COLO668 (cell line): ENCODE data around the gene EFCAB3.
"Not testable (repeated sequence)": the region's sequence is repeated elsewhere in the genome, so short reads cannot be mapped to it uniquely, and the experiment has no call there.

Experiments
- DNase-seq: peaks from one replicate; lab custom pipeline; 2025; ENCODE audit not compliant: unreplicated experiment; lab: John Stamatoyannopoulos, UW

Gene EFCAB3

DNA sequence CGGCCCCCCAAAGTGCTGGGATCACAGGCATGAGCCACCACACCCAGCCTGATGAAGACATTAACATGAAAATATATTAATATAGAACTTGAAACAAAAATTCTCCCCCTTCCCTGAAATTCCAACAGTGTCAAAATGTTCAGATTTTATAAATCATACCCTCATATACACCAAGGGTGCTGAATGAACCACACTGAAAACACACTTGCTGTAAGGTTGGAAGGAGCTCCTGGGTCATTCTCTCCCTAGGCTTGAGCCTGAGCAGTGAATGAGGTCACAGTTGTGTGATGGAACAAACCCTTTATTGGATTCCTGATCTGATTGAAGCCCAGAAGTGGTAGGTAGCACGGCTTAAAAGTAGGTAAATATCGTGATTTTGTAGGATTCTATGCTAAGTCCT is at the start of gene EFCAB3:
EFCAB3 (plus strand) TSS at position 301 of the 400 bp plus-strand sequence. CDS start 2,427 bp downstream, outside the sequence.
- no peak for DNase-seq

DNA sequence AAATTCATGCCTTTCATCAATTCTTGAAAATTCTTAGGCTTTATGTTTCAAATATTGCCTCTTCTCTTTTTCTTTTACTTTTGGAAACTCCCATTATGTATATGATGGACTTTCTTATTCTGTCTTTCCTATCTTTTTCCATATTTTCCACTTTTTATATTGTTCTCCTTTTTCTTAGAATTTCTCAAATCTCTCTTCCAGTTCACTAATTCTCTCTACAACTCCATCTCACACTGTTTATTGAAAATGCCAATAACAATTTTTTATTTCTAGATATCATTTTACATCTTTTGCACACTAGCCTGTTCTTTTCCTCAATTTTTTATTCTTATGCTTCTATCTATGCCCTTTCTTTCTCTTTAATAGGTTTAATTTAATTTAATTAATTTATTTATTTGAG is 43.8 kb upstream of the EFCAB3 start:
- no peak for DNase-seq

DNA sequence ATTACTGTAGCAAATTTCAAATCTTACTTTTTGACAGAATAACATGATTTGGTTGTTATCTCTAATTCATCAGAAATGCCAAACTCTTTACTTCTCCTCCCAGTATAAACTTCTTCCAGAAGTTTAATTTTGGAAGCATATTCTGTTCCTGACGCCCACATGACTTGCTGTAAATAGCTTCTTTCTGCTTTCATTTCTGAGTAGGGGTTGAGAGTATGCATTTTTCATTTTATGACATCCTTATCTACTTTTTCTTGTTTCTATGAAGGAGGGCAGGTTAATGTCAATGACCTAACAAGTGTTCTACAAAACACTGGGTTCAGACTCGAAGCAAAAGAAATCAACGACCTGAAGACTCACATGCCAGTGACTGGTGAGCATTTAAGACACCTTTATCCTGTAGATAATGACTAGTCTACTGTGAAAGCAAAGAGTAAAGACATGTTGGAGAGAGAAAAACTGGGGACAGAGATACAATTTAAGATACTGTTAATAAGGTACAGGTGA is 36.5 kb upstream of the EFCAB3 start:
- DNase-seq, result no peak

DNA sequence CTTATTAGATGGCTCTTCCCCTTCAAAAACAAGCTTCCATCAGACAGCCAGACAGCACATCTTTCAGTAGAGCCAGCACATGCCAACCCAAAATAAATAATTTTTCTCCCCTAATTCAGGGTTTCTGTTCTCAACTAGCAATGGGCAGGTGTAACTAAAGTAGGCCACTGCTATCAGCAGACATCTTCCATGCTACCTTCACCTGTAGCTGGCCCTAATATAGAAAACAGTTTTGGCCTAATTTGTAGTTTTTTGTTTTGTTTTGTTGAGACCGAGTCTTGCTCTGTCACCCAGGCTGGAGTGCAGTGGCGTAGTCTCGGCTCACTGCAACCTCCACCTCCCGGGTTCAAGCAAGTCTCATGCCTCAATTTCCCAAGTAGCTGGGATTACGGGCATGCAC is 29.2 kb upstream of the EFCAB3 start:
- DNase-seq, result no peak

DNA sequence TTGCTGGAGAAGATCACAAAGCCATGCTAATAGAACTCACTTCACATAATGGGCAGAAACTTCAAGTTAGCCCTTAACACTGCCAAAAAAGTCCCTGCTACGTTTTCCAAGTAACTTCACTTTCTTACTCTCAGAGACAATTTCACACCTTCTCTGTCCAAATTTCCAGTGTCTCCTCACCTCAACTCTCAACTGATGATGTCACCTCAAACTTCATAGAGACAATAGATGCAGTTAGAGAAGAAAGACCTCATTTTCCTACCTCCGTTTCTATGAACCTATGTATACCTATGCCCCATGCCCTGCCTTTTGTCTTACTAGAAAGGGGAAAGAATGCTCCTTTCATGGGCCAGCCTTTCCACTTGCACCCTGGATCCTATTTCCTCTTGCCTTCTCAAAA is 14.2 kb upstream of the EFCAB3 start:
- DNase-seq, result no peak

DNA sequence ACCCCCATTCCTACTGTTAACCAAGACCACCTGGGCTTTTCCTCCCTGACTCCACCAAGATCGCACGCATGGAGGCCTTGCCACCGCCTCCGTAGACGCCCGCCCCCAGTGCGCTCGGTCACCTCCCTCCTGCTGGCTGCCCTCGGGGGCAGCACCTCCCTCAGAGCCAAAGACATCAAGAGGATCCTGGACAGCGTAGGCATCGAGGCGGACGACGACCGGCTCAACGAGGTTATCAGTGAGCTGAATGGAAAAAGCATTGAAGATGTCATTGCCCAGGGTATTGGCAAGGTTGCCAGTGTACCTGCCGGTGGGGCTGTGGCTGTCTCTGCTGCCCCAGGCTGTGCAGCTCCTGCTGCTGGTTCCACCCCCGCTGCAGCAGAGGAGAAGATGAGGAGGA is 1.2 kb downstream of the EFCAB3 start:
- no peak for DNase-seq

DNA sequence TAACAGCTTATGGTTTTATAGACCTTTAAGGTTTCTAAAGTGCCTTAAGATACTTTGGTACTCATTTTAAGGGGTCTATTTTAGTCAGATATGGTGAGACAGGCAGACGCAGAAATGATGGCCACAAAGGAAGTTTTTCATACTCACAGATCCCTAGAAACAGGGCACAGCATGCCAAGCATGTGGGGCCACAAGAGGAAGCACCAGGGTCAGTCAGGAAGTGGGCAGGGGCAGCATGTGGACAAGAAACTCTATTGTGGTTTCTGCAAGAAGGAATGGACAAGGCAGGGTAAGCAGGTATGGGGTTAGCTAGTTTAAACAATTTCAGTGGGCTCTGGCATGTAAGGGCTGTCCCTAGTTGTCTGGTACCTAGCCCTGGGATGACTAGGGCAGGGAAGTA is 8.5 kb downstream of the EFCAB3 start:
- no peak for DNase-seq

DNA sequence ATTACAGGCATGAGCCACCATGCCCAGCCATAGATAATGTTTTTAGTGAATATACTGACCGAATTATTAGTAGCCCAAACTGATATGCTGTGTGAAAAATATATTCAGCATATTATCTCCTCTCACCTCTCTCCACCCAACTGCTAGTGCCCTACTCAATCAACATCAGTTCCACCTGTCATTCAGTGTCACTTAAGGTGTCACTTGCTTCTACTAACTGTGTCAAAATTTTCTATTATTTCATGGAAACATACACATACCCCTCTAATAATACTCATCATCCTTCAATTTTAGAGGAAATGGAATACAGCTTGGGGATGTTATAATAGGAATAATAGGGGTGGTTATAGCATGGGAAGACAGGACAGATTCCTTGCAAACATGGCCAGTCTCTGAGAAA is 12.6 kb downstream of the EFCAB3 start:
- DNase-seq, result no peak

DNA sequence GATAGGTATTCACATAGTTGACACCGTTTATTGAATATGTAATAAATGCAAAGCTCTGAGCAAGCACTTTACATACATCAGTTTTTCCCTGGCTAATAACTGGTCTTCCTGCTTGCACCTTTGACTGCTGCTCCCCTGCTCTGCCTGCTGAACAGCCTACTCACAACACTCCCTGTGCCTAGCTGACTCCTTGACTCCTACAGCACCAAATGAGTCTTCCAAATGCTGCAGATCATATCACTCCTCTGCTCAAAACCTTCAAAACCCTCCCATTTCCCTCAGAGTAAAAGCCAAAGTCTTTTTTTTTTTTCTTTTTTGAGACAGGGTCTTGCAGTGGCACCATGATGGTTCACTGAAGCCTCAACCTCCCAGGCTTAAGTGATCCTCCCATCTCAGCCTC is 18.5 kb downstream of the EFCAB3 start:
- DNase-seq, result no peak

DNA sequence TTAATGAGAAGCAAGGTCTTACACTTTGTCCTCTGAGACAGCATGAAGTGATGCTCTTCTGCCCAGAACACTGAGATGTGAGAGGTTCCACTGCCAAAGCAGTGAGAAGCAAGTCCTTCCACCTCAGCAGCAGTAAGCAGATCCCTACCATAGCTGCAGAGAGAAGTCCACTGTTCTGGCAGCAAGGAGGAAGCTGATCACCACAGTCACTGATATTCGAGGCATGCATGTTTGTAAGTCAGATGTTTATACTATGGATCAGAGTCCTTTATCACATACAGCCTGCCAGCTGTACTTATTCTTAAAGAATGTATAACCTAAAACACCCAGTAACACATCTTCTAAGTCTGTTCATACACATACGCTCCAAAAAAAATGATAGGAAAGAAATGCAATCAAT is 25.1 kb downstream of the EFCAB3 start:
- no peak for DNase-seq

DNA sequence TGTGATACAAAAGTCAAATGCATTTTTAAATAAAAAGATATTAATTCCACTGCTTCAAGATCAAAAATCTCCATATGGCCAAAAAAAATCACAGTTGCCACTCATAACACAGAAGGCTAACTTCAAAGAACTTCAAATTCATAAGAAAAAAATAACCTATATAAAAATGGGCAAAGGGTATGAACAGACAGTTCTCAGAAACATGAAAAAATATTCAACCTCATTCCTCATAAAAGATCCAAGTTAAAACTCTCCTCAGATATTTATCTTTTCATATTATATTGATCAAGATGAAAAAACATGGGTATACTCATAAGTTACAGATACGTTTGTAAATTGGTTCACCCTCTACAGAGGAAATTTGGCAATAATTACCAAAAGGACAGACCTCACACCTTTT is 32.7 kb downstream of the EFCAB3 start:
- DNase-seq, result not testable (repeated sequence)

DNA sequence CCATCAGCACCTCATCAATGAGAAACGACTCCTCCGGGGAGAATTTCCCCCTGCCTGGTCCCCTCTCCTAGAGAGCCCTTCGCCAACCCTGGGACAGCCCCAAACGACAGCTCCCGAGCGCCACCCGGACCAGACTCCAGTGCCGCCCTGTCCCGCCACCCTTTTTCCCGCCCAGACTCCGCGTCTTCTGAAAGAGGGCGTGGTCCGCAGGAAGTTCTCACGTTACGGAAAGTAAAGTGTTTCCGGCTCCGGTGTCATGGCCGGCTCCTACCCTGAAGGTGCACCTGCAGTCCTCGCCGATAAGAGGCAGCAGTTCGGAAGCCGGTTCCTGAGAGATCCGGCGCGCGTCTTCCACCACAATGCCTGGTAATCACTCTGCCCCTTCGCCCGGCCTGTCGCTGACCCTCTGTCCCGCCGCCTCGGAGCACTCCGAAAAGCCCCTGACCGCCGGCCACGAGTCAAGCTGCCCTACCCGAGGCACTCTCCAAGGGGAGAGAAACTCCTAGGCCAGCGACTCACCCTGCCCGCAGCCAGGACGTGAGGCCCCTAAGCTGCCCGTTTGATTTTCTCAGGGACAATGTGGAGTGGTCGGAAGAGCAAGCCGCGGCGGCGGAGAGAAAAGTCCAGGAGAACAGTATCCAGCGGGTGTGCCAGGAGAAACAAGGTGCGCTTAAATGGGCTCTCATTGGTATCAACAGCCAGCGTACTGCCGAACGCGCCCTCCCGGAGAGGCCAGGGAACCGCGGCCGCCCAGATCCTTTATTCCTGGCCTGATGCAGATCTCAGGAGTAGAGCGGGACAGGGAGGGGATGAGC is 43.5 kb downstream of the EFCAB3 start, which contains the start of gene METTL2A:
METTL2A (plus strand) TSS at position 251 of the 815 bp plus-strand sequence; CDS start at position 257, 6 bp downstream.
- peak; percentile 79 for DNase-seq

DNA sequence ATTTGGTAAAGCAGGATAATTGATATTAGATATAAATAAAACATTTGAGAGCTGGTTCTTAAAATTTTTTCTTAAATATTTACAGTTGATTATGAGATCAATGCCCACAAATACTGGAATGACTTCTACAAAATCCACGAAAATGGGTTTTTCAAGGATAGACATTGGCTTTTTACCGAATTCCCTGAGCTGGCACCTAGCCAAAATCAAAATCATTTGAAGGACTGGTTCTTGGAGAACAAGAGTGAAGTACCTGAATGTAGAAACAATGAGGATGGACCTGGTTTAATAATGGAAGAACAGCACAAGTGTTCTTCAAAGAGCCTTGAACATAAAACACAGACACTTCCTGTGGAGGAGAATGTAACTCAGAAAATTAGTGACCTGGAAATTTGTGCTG is 45.9 kb downstream of the EFCAB3 start:
- DNase-seq, result not testable (repeated sequence)

DNA sequence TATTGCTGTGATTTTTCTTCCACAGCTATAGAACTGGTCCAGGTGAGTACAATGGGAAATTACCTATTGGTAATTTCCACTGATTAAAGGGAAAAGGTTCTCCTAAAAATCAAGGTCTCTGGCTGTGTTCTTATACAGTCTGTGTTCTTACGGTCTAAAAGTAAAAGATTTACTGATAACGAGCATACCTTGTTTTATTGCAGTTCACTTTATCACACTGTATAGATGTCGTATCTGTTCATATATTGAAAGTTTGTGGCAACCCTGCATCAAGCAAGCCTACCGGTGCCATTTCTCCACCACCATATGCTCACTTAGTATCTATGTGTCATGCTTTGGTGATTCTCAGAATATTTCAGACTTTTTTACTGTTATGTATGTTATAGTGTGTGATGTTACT is 54.9 kb downstream of the EFCAB3 start:
- not testable (repeated sequence) for DNase-seq

DNA sequence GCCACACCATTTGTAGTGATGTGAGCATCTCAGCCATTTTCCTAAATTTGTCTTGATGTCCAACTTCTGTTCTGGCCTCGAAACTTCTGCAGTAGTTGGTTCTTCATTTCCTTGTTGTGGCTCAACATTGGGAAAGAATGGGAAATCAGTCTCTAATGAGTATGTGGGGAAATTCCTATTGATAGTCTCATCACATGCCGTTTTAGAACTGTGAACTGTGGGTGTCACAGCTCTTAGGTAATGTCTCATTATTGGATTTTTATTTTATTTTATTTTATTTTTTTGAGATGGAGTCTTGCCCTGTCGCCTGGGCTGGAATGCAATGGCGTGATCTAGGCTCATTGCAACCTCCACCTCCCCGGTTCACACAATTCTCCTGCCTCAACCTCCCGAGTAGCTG is 60.8 kb downstream of the EFCAB3 start:
- DNase-seq, result not testable (repeated sequence)

DNA sequence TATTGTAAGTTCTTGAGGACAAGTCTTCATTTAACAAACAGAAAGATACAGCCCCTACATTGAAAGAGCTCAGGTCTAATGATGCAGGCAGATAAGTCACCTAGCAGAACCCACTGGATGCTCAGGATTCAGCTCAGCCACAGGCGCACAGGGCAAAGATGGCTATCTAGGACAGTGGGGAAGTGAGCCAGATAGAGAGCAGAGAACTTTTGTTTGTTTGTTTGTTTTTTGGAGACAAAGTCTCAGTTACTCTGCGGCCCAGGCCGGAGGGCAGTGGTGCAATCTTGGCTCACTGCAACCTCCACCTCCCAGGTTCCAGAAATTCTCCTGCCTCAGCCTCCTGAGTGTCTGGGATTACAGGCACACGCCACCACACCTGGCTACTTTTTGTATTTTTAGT is 63.7 kb downstream of the EFCAB3 start:
- DNase-seq, result no peak

DNA sequence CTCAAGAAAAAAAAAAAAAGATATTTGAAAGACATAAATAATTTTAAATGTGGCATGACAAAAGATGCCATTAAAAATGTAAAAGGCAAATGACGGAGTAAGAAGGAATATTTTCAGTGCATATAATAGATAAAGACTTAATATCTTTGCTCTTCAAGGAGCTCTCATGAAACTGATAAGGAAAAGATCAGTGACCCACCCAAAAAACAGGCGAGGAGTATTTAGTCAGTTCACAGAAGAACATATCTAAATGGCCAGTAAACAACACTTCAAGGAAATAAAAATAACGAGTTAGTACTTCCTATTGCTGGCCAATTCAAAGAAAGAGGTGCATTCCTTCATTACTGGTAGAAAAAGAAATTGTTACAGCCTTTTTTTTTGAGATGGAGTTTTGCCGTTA is 65.4 kb downstream of the EFCAB3 start:
- DNase-seq, result not testable (repeated sequence)

DNA sequence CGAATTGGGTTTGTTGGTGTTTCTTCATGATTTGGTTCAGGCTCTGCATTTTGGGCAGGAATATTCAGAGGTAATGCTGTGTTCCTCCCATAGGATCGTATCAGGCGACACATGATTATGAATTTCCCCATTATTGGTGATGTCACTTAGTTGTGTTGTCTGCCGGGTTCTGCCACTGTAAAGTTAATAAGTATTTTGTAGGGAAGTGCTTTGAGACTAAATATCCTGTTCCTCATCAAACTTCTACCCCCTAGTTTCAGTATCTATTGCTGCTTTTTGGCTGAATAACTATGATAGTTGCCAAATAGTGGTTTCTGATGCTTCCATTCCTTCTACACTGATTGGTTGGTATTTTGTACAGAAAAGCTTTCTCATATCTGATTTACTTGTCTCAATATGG is 71.8 kb downstream of the EFCAB3 start:
- not testable (repeated sequence) for DNase-seq

DNA sequence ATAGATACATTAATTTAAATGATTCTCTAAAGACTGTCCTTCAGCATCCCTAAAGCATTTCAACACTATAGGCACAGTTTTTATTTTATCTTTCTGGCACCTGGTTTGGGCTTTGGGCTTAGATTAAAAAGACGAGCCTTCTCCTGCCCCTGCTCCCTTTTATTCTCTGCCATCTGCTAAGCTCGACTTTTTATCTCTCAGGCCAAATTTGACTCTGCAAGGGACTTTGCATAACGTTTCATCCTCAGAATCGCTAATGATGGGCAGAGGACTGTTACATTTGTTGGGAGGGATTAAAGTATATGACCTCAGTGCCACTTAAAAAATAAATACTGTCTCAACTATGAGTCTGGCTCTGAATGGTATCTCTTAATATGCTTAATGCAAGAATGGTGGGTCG is 72.7 kb downstream of the EFCAB3 start:
- not testable (repeated sequence) for DNase-seq

DNA sequence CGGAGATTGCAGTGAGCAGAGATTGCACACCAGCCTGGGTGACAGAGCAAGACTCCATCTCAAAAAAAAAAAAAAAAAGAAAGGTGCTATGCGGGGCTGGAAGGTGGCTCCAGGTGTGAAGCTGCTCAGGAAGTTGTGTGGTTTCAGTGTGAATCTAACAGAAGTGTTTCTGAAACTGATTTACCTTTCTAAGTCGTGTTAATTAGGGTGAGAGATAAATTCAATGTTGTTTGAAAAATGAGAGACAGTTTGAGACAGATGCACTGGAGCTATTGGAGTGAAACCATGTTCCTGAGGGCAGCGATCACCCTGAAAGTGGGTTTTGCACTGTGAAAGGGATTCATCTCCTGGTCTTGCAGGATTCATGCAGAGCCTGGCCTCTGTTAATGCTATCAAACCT is 73.3 kb downstream of the EFCAB3 start:
- not testable (repeated sequence) for DNase-seq

DNA sequence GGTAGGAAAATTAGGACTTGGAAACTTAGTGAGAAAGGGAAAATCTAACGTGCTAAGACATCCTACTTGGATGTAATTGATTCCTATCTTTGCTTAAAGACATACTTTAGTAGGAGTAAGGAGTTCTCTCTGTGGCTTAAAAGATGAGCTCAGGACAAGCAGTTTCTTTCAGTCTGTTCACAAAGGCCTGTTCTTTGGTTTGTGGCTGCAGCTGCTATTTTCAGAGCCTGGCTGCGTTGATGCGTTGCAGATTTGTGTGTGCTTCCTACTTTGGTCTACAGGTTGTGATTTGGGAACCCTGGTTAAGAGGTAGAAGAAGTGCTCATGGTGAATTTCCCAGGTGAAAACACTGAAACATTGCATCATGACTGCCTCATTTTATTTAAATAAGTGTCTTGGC is 73.8 kb downstream of the EFCAB3 start:
- DNase-seq, result not testable (repeated sequence)

DNA sequence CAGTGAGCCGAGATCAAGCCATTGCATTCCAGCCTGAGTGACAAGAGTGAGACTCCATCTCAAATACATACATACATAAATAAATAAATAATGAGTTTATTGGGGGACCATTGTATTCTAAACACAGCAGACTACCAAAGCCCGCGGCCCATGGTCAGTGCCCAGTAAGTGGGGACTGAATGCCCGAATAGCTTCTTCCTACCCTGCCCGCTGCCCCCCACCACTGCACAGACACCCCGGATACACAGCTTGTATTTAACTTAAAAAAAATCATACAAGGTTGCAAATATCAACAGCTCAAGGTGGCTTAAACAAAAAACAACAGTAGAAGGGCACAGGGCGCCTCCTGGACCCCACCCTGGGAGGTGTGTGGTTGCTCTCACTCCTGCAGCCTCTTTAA is 75.7 kb downstream of the EFCAB3 start:
- no peak for DNase-seq

DNA sequence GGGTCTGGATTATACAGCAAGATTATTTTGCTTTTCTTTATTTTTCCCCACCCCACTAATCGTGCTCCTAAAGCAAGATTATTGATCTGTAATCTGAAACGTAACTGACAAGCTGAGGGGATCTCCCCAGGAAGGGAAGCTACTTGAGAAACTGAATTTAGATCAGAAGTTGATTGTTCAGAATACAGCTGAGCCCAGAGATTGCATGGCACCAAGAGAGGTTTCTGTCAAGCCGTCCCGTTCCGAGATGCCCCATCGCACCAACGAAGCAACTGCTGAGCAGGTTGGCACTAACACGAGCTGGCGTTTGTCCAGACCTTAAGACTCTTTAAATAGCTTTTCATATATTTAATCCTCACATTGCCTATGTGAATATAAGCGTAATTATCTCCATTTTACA is 78.1 kb downstream of the EFCAB3 start:
- DNase-seq, result not testable (repeated sequence)
